Measurements from ENCODE around the gene ZNF658. TPM values are rescaled to one million over a fixed set of nuclear protein-coding genes. Genes with fewer than 3 reads are reported as not detected.
"Not testable (repeated sequence)": the region's sequence is repeated elsewhere in the genome, so short reads cannot be mapped to it uniquely, and the experiment has no call there.

Gene ZNF658
- total RNA-seq, 1 donor from 2014 or later = 2.5 TPM

DNA sequence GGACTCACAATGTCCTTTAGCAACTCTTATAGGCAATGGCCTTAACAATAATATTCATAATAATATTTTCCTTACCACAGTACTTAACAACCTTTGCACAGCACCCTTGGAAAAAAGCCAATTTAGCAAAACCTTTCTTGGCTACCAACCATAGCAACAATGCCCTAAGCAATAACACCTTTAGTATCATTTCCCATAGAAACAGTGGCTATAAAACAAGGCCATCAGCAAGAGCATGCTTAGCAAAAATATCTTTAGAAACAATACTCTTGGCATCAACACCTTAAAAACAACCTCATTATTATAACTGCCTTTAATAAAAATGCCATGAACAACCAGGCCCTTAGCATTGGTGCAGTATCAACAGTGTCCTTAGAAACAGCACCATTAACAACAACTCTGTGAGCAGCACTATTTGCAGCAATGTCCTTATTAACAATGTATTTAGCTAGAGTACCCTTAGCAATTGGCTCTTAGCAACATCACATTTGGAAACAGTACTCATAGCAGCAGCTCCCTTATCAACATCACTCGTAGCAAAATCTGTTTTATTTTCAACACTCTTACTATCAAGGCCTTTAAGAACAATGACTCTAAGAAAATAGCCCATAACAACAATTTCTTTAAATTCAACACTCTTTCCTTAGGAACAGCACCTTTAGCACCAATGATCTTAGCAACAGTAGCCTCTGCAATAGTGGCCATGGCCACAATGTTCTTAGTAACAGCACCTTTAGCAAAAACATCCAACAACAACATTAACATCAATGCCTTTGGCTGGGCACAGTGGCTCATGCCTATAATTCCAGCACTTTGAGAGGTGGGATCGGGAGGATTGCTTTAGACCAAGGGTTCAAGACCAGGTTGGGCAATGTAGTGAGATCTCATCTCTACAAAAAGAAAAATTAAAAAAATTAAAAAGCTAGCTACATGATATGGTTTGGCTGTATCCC is 39.6 kb downstream of the ZNF658 start:
- H3K4me3 Mint-ChIP-seq (ENCODE audit: unreplicated experiment); H3K9me3 Mint-ChIP-seq (ENCODE audit: unreplicated experiment): not testable (repeated sequence)

DNA sequence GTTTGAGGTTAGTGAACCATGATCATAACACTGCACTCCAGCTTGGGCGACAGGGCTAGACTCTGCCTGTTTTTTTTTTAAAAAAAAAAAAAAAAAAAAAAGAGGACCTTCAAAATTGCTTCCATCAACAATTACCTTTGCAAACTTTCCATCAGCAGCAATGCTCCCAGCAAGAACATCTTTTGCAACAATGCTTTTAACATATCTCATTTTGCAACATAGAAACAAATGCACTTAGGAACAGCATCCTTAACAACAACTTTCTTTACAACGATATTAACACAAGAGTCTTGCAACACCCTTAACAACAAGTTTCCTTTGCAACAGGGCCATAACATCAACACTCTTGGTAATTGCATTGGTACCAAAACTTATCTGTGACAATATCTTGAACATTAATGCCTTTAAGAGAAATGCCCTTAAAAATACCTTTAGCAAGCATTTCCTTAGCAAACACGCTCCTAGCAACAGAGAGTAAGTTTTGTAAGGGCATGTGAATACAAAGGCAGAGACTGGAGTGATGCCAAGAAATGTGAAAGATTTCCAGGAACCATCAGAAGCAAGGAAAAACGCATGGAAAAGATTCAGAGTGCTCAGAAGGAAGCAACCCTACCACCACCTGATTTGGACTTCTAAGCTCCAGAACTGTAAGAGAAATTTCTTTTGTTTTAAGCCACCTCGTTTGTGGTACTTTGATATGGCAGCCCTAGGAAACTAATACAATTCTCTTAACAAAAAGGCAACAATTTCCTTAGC is 42.1 kb downstream of the ZNF658 start:
- not testable (repeated sequence) for H3K27ac Mint-ChIP-seq (ENCODE audit: unreplicated experiment); H4K20me1 ChIP-seq (ENCODE audit: insufficient read depth, low read length); FAIRE-seq; H3K4me1 Mint-ChIP-seq (ENCODE audit: low read depth, unreplicated experiment); H3K9me3 ChIP-seq (ENCODE audit: insufficient read depth, low read depth, low read length); H3K27me3 Mint-ChIP-seq (ENCODE audit: low read depth, unreplicated experiment); H3K4me1 ChIP-seq (ENCODE audit: insufficient read depth, low read length); H3K36me3 ChIP-seq (ENCODE audit: insufficient read depth, low read length); H3K4me3 Mint-ChIP-seq (ENCODE audit: unreplicated experiment); H3K9ac ChIP-seq (ENCODE audit: low read length); H3K79me2 ChIP-seq (ENCODE audit: insufficient read depth, low read length); H2AFZ ChIP-seq (ENCODE audit: low read depth, low read length); H3K36me3 Mint-ChIP-seq (ENCODE audit: low read depth, unreplicated experiment); H3K27ac ChIP-seq (ENCODE audit: low read depth, low read length); H3K27me3 ChIP-seq (ENCODE audit: insufficient read depth, low read length); H3K4me2 ChIP-seq (ENCODE audit: low read length); H3K9me3 Mint-ChIP-seq (ENCODE audit: unreplicated experiment); H3K4me3 ChIP-seq (ENCODE audit: insufficient read depth, low read depth, low read length)
- DNase-seq (ENCODE audit: low read depth) = peak; percentile 0

More for the DNA sequence above, 39.6 kb downstream of the ZNF658 start:
- H3K27ac Mint-ChIP-seq (ENCODE audit: unreplicated experiment); H3K36me3 ChIP-seq (ENCODE audit: insufficient read depth, low read length); H3K4me3 ChIP-seq (ENCODE audit: insufficient read depth, low read depth, low read length); DNase-seq (ENCODE audit: low read depth); H3K4me2 ChIP-seq (ENCODE audit: low read length); H2AFZ ChIP-seq (ENCODE audit: low read depth, low read length); H3K27me3 ChIP-seq (ENCODE audit: insufficient read depth, low read length); H3K4me1 Mint-ChIP-seq (ENCODE audit: low read depth, unreplicated experiment); H3K9me3 ChIP-seq (ENCODE audit: insufficient read depth, low read depth, low read length); FAIRE-seq; H3K36me3 Mint-ChIP-seq (ENCODE audit: low read depth, unreplicated experiment); H4K20me1 ChIP-seq (ENCODE audit: insufficient read depth, low read length); H3K27ac ChIP-seq (ENCODE audit: low read depth, low read length); H3K79me2 ChIP-seq (ENCODE audit: insufficient read depth, low read length); H3K9ac ChIP-seq (ENCODE audit: low read length); H3K27me3 Mint-ChIP-seq (ENCODE audit: low read depth, unreplicated experiment); H3K4me1 ChIP-seq (ENCODE audit: insufficient read depth, low read length): not testable (repeated sequence)

DNA sequence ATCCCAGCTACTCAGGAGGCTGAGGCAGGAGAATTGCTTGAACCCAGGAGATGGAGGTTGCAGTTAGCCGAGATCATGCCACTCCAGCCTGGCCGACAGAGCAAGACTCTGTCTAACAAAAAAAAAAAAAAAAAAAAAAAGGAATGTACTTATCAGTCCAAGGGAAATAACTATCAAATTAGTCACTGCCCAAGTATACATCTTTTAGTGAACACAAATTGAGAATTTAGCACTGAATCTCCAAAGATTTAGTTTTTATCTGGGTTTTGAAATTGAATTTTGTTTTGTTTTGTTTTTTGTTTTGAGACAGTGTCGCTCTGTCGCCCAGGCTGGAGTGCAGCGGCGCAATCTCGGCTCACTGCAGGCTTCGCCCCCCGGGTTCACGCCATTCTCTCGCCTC is 52.1 kb downstream of the ZNF658 start:
- peak; percentile 29 for DNase-seq (ENCODE audit: low read depth)
- H4K20me1 ChIP-seq (ENCODE audit: insufficient read depth, low read length) = not testable (repeated sequence)

More for the DNA sequence above, 52.1 kb downstream of the ZNF658 start:
- not testable (repeated sequence) for H3K36me3 Mint-ChIP-seq (ENCODE audit: low read depth, unreplicated experiment); H3K4me2 ChIP-seq (ENCODE audit: low read length); H3K9me3 Mint-ChIP-seq (ENCODE audit: unreplicated experiment); H3K9ac ChIP-seq (ENCODE audit: low read length); H3K4me1 ChIP-seq (ENCODE audit: insufficient read depth, low read length); H3K79me2 ChIP-seq (ENCODE audit: insufficient read depth, low read length); H3K27me3 Mint-ChIP-seq (ENCODE audit: low read depth, unreplicated experiment); H3K9me3 ChIP-seq (ENCODE audit: insufficient read depth, low read depth, low read length); H2AFZ ChIP-seq (ENCODE audit: low read depth, low read length); H3K27ac ChIP-seq (ENCODE audit: low read depth, low read length); H3K36me3 ChIP-seq (ENCODE audit: insufficient read depth, low read length); H3K4me3 ChIP-seq (ENCODE audit: insufficient read depth, low read depth, low read length); H3K4me3 Mint-ChIP-seq (ENCODE audit: unreplicated experiment); FAIRE-seq; H3K4me1 Mint-ChIP-seq (ENCODE audit: low read depth, unreplicated experiment); H3K27ac Mint-ChIP-seq (ENCODE audit: unreplicated experiment); H3K27me3 ChIP-seq (ENCODE audit: insufficient read depth, low read length)

Other genes with a start within 250 kb of the ZNF658 start
- not detected in 2 replicates for gene SPATA31A3, start 91.8 kb downstream of the ZNF658 start, total RNA-seq

Measured in astrocyte (in vitro differentiated cells and primary cell).